ENCODE measurements around the gene ADAMTS18. TPM values are rescaled to one million over a fixed set of nuclear protein-coding genes. Genes with fewer than 3 reads are reported as not detected.

Gene ADAMTS18
- total RNA-seq, 1 experiment from 2014 or later, result not detected

- Histone ChIP-seq H3K36me3 (ENCODE audit: control insufficient read depth in 1 of 2, insufficient read depth in 2 of 2, low read length in 2 of 2) (no peaks in the 10 kb centered on the region; a peak in 1 of 4 replicates), H3K27ac (ENCODE audit: low read depth, low read length) (no peak overlapping the region), H3K4me1 (ENCODE audit: control insufficient read depth in 1 of 2, insufficient read depth in 2 of 2, low read length in 2 of 2) (no peaks in the 10 kb centered on the region), H3K9ac (ENCODE audit: low read length) (no peak overlapping the region), H3K79me2 (ENCODE audit: insufficient read depth, low read length) (no peaks in the 10 kb centered on the region), H3K9me2 (ENCODE audit: insufficient read depth) (no peaks in the 10 kb centered on the region), H2AFZ (ENCODE audit: low read depth, low read length, poor library complexity, severe bottlenecking) (no peak overlapping the region), H3K4me3 (replicated peaks in 1 of 2; ENCODE audit: low read depth in 1 of 2, low read length in 2 of 2) (no peak overlapping the region), H4K20me1 (ENCODE audit: insufficient read depth) (no peaks in the 10 kb centered on the region), H3K9me3 (ENCODE audit: control insufficient read depth in 1 of 2, insufficient read depth in 1 of 2, low read depth in 1 of 2, low read length in 2 of 2) (no peaks in the 10 kb centered on the region), H3K27me3 (ENCODE audit: insufficient read depth, low read length) (peaks cover 38% of the 10 kb centered on the region), H3K4me2 (ENCODE audit: low read length) (no peak overlapping the region)
- TF ChIP-seq SRF (IDR thresholded peaks at IDR 0.05; ENCODE audit: low read depth), result no peak
- POLR2A ChIA-PET, result no interaction called here
- RAD21 ChIA-PET (ENCODE audit: low non-redundant PET in 1 of 2, low total read pairs in 2 of 2, uncharacterized antibody in 2 of 2, unreplicated experiment in 2 of 2), result no interaction called here
- ATAC-seq (no peak), DNase-seq (ENCODE audit: low read depth, low spot score) (no peak)
- intact Hi-C loops (cut with micrococcal nuclease), result no loop called here
- CTCF ChIA-PET, result no interaction called here
- BruUV-seq (replicated peaks), result no TSS peak
These were observed 124.0 kb downstream of the ADAMTS18 start for GRCh38 chr16:77310877-77311276.

- no peak overlapping the region for H3K4me3 ChIP-seq (replicated peaks in 1 of 2; ENCODE audit: low read depth in 1 of 2, low read length in 2 of 2)
- H3K9me3 ChIP-seq (ENCODE audit: control insufficient read depth in 1 of 2, insufficient read depth in 1 of 2, low read depth in 1 of 2, low read length in 2 of 2), result no peaks in the 10 kb centered on the region
- DNase-seq (ENCODE audit: low read depth, low spot score) (no peak), ATAC-seq (no peak)
- H3K36me3 ChIP-seq (ENCODE audit: control insufficient read depth in 1 of 2, insufficient read depth in 2 of 2, low read length in 2 of 2), result no peaks in the 10 kb centered on the region; a peak in 1 of 4 replicates
- H3K27ac ChIP-seq (ENCODE audit: low read depth, low read length), result no peak overlapping the region
- H3K27me3 ChIP-seq (ENCODE audit: insufficient read depth, low read length), result peaks cover 44% of the 10 kb centered on the region
- intact Hi-C loops (cut with micrococcal nuclease), result no loop called here
- H3K9ac ChIP-seq (ENCODE audit: low read length), result no peak overlapping the region
- RAD21 ChIA-PET (ENCODE audit: low non-redundant PET in 1 of 2, low total read pairs in 2 of 2, uncharacterized antibody in 2 of 2, unreplicated experiment in 2 of 2), result no interaction called here
- POLR2A ChIA-PET, result no interaction called here
- H3K79me2 ChIP-seq (ENCODE audit: insufficient read depth, low read length), result no peaks in the 10 kb centered on the region
- no peak overlapping the region for H3K4me2 ChIP-seq (ENCODE audit: low read length)
- H2AFZ ChIP-seq (ENCODE audit: low read depth, low read length, poor library complexity, severe bottlenecking), result no peak overlapping the region
- CTCF ChIA-PET, result no interaction called here
- no peaks in the 10 kb centered on the region for H3K4me1 ChIP-seq (ENCODE audit: control insufficient read depth in 1 of 2, insufficient read depth in 2 of 2, low read length in 2 of 2)
- no peaks in the 10 kb centered on the region for H4K20me1 ChIP-seq (ENCODE audit: insufficient read depth)
- H3K9me2 ChIP-seq (ENCODE audit: insufficient read depth), result no peaks in the 10 kb centered on the region
- BruUV-seq (replicated peaks), result no TSS peak
- TF ChIP-seq POLR2A (IDR thresholded peaks at IDR 0.05; ENCODE audit: borderline replicate concordance, extremely low read depth, insufficient read depth, insufficient read length) (no peak), ZNF274 (IDR thresholded peaks at IDR 0.05; ENCODE audit: low read depth, low read length) (no peak), CEBPB (IDR thresholded peaks at IDR 0.05; ENCODE audit: low read depth) (no peak), SIN3A (IDR thresholded peaks at IDR 0.05; ENCODE audit: low read depth) (no peak), RAD21 (IDR thresholded peaks at IDR 0.05; ENCODE audit: low read depth) (no peak), ZBTB33 (IDR thresholded peaks at IDR 0.05; ENCODE audit: extremely low read depth, insufficient replicate concordance, low read length) (no peak), CBX3 (IDR thresholded peaks at IDR 0.05; ENCODE audit: low read depth) (no peak), ELF1 (IDR thresholded peaks at IDR 0.05; ENCODE audit: borderline replicate concordance, low read depth) (no peak), ZFX (IDR thresholded peaks at IDR 0.05) (no peak), EGR1 (IDR thresholded peaks at IDR 0.05; ENCODE audit: low read depth) (no peak), REST (IDR thresholded peaks at IDR 0.05; ENCODE audit: low read depth) (no peak), JUND (IDR thresholded peaks at IDR 0.05) (no peak), YY1 (IDR thresholded peaks at IDR 0.05; ENCODE audit: extremely low read depth, insufficient replicate concordance, low read depth, low read length) (no peak), EZH2phosphoT487 (IDR thresholded peaks at IDR 0.05; ENCODE audit: borderline replicate concordance) (no peak), MAX (IDR thresholded peaks at IDR 0.05) (no peak)
These were observed 126.7 kb downstream of the ADAMTS18 start for GRCh38 chr16:77308163-77308561.
